NCI-H2171 (cell line): Measurements from ENCODE around the gene MAPT.
A peak's percentile ranks its signal among the peaks of the same experiment; 100 is the strongest.
"Not testable (repeated sequence)": the region's sequence is repeated elsewhere in the genome, so short reads cannot be mapped to it uniquely, and the experiment has no call there.

Experiments used
- DNase-seq: peaks from one replicate; lab custom pipeline; 2025; lab: John Stamatoyannopoulos, UW

The MAPT gene

GRCh38 chr17:45900723-45901415 lies 6.5 kb downstream of the MAPT start:
- no peak for DNase-seq

DNA sequence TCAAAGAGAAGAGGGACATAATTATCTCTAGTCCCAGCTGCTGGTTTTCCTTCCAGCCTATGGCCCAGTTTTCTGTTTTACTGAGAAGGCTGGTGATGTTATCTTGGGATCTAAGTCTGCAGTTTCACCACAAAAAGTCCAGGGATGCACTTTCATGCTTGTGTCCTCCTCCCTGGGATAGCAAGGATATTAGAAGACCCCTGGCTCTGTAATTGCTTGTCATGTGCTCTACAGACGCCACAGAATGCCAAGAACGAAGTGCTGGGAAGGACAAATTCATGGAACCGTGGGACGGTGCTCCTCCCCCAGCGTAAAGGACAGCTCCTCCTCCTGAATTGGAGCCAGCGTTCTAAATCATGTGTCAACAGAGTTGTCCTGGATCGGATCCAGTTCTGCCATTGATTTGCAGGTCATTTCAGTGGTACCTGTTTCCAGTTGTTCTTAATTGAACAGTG lies 8.6 kb downstream of the MAPT start:
- no peak for DNase-seq

GRCh38 chr17:45904866-45905265 lies 10.5 kb downstream of the MAPT start:
- no peak for DNase-seq

GRCh38 chr17:45905814-45906213 lies 11.5 kb downstream of the MAPT start:
- DNase-seq: peak; percentile 74

DNA sequence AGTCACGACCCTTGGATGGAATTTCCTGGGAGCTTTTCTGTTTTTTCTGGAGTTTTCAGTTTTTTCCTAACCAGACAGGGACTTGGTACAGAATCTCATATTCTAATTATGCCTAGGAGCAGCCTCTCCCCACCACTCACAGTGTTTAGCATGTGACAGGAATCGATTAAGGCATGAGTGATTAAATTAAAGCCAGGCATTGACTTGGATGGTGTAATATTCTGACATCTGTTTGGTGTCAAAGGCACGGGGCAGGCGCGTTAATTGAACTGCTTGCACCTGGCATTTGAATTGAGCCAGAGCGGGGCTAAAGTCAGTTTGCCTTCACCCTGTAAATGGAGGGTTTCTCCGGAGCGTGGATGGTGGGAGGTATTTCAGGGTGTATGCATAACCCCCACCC lies 11.9 kb downstream of the MAPT start:
- DNase-seq: peak; percentile 76

DNA sequence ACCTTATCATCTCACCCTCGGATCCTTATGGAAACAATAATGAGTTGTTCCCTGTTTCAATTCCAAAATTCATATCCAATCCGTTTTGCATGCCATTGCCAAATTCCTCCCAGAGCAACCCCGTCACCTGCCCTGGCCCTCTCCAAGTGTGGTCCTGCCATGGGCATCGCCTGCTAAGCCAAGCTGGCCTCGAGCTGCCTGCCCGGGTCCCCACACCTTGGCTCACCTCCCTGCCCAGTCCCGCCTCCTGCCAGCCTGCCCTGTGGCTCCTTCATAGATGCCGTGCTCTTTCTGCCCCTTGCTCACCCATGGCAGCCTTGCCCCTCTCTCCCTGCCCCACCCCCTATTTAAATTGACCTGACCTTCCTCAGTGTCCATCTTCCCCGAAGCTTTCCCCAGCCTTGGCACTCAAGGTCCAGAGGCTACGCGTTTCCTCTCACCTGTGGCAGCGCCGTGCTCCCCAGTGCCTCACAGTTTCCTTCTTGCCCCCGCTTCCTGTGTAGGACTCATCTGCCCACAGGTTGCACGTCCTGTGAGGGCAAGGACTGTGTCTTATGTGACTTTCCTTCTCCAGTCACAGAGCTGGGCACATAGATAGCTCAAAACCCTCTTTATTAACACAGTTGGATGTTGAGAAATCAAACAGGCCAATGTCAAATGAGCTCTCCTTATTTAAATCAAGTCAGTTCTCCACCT lies 12.7 kb downstream of the MAPT start:
- DNase-seq: no peak

DNA sequence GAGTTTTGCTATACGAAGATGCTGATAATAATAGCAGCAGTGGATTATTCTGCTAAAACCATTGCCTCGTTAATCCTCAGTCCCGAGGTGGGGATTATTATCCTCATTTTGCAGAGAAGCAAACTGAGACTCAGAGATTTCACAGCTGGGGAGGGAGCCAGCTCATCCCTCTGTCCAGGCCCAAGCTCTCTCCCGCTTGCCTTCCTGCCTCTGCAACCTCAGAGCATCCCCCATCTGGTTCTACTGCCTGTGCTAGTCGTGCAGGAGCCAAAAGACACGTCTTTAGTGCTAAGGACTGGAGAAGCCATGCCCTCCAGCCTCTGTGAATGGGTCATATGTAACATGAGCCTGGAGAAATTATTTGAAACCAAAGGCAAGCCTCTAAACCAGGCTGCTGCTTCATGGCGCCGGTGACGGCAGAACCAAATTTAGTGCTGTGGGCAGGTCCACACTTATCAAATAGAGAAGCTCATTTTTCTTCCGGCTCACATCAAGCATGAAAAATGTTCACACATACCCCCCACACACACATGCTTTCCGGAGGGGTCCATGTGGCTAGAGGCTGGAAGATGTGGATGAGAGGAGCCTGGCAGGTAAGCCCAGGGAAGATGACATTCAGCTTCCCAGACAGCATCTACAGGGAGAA lies 13.5 kb downstream of the MAPT start:
- peak; percentile 71 for DNase-seq

DNA sequence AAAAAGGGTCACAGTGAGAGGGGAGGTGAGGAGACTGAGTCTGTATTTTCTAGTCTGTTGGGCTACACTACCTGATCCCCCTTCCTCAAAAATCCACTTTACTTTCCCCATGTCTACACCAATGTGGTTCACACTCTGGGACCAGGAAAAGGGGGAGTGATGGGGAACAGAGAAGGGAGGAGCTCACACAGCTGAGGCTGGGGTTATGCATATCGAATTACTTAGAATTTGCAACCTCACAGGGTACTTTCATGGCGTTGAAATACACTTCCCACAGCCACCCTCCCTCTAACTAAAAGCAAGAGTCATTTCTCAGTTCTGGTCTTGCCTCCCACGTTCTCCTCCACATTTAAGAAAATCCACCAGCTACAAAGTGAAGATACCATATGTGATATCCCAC lies 14.1 kb downstream of the MAPT start:
- DNase-seq: peak; percentile 51

DNA sequence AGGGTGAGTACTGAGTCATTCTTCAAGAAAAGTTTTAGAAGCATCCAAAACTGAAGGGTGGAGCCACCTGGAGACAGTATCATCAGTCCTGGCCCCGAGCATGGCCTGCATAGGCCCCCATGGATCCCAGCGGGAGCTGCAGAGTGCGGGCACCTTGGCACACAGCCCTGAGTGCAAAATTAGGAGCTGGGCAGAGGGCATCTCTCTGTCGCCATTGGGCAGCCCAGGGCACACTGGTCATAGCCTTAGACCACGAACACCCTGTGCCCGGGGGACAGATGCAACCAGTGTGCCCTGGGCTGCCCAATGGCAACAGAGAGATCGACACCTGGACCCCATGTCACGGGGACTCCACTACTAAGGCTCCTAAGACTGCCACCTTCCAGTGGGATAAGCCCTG lies 14.6 kb downstream of the MAPT start:
- DNase-seq: no peak

DNA sequence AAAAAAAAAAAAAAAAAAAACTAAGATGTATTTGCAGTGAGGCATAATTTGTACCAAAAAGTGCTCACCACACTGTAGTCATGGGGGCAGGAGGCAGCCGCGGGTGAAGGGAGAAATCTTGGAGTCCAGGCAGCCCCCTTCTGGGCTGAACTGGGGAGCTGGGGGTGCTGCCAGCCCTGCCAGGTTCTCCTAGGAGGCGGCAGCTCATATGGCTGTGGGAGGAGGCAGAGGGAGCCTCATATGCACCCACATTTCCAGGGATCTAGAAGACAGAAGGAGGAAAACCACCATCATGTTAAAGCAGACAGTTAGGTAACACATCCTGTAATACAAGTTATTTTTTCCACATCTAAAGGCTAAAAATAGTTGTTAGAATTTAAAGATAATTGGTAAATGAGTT lies 16.3 kb downstream of the MAPT start:
- peak; percentile 52 for DNase-seq

DNA sequence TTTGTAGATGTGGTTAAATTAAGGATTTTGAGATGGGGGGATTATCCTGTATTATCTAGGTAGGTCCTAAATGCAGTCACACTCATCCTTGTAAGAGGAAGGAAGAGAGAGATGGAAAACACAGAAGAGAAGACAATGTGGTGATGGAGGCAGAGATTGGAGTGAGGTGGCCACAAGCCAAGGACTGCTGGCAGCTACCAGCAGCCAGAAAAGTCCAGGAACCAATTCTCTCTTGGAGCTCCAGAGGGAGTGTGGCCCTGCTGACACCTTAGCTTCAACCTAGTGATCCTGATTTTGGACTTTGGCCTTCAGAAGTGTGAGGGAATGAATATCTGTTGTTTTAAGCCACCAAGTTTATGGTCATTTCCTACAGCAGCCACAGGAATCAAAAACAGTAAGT lies 18.0 kb downstream of the MAPT start:
- no peak for DNase-seq

DNA sequence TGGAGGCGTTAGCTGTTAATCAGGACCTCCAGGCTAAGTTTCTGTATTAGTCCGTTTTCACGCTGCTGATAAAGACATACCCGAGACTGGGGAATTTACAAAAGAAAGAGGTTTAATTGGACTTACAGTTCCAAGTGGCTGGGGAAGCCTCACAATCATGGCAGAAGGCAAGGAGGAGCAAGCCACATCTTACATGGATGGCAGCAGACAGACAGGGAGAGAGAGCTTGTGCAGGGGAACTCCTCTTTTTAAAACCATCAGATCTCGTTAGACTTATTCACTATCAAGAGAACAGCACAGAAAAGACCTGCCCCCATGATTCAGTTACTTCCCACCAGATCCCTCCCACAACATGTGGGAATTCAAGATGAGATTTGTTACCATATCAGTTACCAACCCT lies 18.7 kb downstream of the MAPT start:
- not testable (repeated sequence) for DNase-seq

GRCh38 chr17:45914047-45914717 lies 19.8 kb downstream of the MAPT start:
- DNase-seq: no peak

GRCh38 chr17:45915263-45915662 lies 20.9 kb downstream of the MAPT start:
- DNase-seq: no peak

DNA sequence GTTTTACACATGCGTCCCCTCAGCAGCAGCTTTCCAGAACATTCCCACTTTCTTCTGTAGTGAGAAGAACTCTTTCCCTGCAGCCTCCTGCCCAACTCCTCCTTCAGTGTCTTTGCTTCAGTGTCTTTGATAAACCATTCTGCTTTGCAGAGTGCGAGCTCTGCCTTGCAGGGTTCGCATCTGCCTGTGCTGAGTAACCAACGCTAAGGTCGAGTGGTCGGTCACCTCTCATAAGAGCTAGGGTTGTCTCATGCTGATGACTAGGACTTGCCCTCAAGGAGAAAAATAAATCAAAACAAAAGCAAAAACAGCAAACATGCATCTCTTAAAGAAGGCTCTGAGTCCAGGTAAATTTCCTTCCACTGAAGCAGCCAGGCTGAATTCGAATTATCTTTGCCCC lies 22.7 kb downstream of the MAPT start:
- no peak for DNase-seq

DNA sequence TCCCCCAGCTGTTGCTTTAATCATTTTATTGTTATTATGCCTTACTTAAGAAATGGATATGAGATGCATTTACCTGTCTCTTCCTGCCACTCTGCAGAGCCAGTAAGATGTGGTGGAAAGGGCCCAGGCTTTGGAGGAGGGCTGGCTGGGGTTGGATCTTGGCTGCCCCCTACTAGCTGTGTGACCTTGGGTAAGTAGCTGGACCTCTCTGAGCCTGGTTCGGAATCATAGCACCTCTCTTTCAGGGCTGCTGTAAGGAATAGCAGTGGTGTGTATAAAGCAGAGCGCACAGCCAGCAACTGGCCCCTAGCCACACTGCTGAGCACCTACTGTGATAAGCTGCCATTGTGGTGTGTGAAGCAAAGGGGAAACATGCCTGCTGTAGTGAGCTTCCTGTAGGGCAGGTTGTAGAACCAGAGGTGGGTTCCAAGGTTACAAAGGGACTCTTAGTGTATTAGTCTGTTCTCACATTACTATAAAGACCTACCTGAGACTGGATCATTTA lies 23.9 kb downstream of the MAPT start:
- DNase-seq: no peak

DNA sequence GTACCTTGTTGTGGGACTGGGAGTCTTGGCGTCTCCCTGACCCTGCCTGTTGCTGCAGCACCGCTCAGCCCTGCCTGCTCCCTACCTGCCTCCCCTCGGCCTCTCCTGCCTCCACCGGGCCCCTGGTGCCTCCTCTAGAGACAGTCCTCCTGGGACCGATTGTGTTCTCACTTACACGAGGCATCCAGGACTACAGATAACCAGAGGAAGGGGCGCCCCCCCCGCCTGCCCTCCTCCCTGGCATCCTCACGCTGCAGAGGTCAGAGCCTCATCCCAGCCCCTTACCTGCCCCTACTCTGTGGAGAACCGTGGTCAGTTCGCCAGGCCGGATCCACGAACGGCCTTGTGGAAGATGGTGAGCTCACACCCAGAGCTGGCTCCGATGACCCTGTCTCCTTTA lies 24.8 kb downstream of the MAPT start:
- no peak for DNase-seq

DNA sequence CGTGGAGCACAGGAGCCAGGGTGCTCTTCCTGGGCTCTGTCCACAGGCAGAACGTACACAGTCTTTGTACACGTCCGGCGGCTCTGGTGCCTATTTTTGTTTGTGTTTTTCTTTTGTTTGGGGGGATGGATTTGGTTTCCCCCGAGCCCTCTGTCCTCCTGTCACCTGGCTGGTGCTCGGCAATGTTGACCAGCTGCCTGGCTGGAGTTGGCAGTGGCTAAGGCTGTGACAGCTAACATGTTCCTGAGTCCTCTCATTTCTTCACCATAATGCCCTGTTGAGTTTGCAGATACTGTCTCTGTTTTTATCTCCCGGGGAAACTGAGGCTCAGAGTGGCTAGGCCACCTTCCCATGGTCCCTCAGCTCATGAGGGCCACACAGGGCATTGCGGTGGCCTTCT lies 25.7 kb downstream of the MAPT start:
- no peak for DNase-seq

DNA sequence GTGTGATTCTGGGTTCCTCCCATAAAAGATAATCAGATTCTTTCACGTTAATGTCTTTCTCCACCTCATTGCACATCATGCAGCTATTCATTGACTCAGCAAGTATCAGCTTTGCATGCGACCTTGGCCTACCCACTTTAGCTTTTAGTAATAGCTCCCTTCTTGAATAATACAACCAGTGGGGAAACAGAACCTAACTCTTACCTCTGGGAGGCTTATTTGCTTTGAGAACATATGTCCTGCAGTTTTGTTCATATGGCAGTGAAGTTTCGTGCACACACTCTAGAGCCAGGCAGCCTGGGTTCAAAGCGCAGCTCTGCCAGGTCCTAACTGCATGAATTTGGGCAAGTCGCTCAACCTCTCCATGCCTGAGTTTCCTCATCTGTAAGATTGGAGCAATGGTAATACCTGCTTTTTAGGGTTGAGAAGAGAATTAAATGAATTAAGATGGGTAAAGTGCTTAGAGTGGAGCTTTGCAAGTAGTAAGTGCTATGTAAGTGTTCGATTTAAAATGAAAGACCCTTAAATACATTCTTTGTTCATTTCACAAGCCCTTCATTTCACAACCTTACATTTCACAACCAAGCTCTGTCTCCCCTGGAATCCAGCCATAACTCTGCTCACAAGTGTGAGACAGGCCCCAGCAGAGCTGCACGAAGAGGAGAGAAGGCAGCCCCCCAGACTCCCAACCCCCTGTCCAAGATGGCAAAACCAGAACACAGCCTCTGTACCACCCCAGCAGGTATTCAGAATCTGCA lies 29.3 kb downstream of the MAPT start:
- DNase-seq: no peak

DNA sequence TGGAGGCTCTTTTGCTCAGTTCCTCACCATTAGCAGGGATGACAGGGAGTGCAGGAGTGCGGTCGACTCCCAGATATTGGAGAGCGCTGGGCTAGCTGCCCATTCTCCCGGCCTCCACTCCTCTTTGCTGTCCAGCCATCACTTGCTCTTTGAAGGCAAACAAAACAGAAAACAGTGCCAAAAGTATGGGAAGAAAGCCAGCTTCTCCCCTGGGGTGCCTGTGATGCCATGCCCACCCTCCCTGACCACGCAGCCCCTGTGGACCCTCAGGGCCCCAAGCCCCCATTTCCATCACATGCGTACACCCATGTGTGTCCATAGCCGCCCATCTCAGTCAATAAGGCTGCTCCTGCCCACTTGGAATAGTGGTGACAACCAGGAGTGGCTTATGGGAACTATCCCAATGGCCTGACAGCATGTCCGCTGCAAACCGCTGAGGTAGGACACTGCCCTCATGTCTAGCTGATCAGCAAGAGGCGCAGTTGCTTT lies 30.0 kb downstream of the MAPT start:
- no peak for DNase-seq

GRCh38 chr17:45925311-45925710 lies 31.0 kb downstream of the MAPT start:
- no peak for DNase-seq

DNA sequence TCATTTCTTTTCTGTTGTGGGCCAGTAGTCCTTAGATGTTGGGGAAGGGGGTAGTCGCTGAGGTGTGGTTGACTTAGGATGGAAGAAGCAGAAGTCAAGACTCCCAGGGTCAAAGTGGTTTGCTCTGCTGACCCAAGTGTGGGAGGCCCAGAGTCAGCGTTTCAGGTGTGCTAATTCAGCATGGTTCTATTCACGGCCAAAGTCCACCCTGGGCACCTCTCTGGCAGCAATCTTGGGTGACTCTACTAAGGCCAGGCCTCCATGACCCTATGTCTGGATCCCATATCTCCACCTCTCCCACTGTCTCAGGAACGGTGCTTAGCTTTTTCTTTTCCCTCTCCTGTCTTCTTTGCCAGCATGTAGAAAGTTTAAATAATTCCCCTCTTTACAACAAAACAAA lies 32.9 kb downstream of the MAPT start:
- DNase-seq: no peak
